DMS53 (cell line): ENCODE data around the gene CRAMP1.

Experiments used
- DNase-seq: peaks from one replicate; lab custom pipeline; 2025; lab: John Stamatoyannopoulos, UW

The CRAMP1 gene

GRCh38 chr16:1655909-1656807 is 44.0 kb downstream of the CRAMP1 start:
- no peak for DNase-seq

GRCh38 chr16:1656808-1657617 is 44.9 kb downstream of the CRAMP1 start:
- DNase-seq: no peak

GRCh38 chr16:1657841-1658240 is 45.7 kb downstream of the CRAMP1 start:
- no peak for DNase-seq

- peak; percentile 19 for DNase-seq
These were observed 46.9 kb downstream of the CRAMP1 start for GRCh38 chr16:1659031-1659430.

GRCh38 chr16:1661826-1662225 is 49.7 kb downstream of the CRAMP1 start:
- no peak for DNase-seq

GRCh38 chr16:1662543-1662942 is 50.4 kb downstream of the CRAMP1 start:
- DNase-seq: no peak

GRCh38 chr16:1665829-1666228 is 53.7 kb downstream of the CRAMP1 start:
- no peak for DNase-seq

GRCh38 chr16:1666316-1666715 is 54.2 kb downstream of the CRAMP1 start:
- no peak for DNase-seq

- DNase-seq: no peak
These were observed 55.1 kb downstream of the CRAMP1 start for GRCh38 chr16:1667271-1667670.

GRCh38 chr16:1667916-1668315 is 55.8 kb downstream of the CRAMP1 start:
- DNase-seq: no peak

GRCh38 chr16:1668612-1669319 is 56.6 kb downstream of the CRAMP1 start:
- DNase-seq: no peak

- DNase-seq: no peak
These were observed 57.5 kb downstream of the CRAMP1 start for GRCh38 chr16:1669698-1670097.

GRCh38 chr16:1670371-1670770 is 58.2 kb downstream of the CRAMP1 start:
- no peak for DNase-seq

- DNase-seq: no peak
These were observed 58.7 kb downstream of the CRAMP1 start for GRCh38 chr16:1670866-1671265.

GRCh38 chr16:1673424-1674151 is 61.4 kb downstream of the CRAMP1 start:
- no peak for DNase-seq

- no peak for DNase-seq
These were observed 62.1 kb downstream of the CRAMP1 start for GRCh38 chr16:1674306-1674705.

- no peak for DNase-seq
These were observed 62.8 kb downstream of the CRAMP1 start for GRCh38 chr16:1674751-1675664.

- DNase-seq: no peak
These were observed 64.5 kb downstream of the CRAMP1 start for GRCh38 chr16:1676661-1677060.

- DNase-seq: no peak
These were observed 65.2 kb downstream of the CRAMP1 start for GRCh38 chr16:1677339-1677738.

- DNase-seq: peak; percentile 99
These were observed 65.9 kb downstream of the CRAMP1 start, which contains the start of gene JPT2 for GRCh38 chr16:1677942-1678499. Gene JPT2, plus strand, starts transcription at chr16:1678279. Its CDS starts 34 bp downstream, at chr16:1678313.
